Activated CD4-positive, alpha-beta T cell treated with anti-CD3 and anti-CD28 coated beads, Interleukin-2, amount 50 U/mL, for 4 hours (primary cell): ENCODE data around the gene APC.
"Not testable (repeated sequence)": the region's sequence is repeated elsewhere in the genome, so short reads cannot be mapped to it uniquely, and the experiment has no call there.

Experiments used
- DNase-seq, 2 experiments: peaks; one replicate each; pipeline ENCODE4 v3.0.0-alpha.2; 2020

Gene APC

GRCh38 chr5:112787896-112788295 is 50.2 kb downstream of the APC start:
- DNase-seq, result no peak

GRCh38 chr5:112793201-112793600 is 55.5 kb downstream of the APC start:
- no peak for DNase-seq

DNA sequence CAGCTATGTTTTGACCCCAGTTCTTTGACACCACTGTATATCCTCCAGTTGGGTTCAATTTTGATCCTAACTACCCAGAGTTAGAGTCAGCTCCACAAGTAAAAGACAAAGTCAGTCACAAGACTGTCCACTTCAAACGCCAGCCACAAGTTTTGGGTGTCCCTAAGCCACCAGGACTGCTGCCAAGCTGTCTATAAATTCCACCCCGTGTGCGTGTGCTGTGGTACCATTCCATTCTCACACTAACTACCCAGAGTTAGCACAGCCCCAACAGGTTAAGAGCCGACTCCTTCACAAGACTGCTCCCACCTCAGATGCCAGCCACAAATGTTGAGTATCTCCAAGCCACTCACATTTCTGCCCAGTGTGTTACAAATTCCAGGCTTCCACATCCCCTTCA is 56.7 kb downstream of the APC start:
- DNase-seq, result no peak

GRCh38 chr5:112795342-112795741 is 57.7 kb downstream of the APC start:
- DNase-seq, result no peak

DNA sequence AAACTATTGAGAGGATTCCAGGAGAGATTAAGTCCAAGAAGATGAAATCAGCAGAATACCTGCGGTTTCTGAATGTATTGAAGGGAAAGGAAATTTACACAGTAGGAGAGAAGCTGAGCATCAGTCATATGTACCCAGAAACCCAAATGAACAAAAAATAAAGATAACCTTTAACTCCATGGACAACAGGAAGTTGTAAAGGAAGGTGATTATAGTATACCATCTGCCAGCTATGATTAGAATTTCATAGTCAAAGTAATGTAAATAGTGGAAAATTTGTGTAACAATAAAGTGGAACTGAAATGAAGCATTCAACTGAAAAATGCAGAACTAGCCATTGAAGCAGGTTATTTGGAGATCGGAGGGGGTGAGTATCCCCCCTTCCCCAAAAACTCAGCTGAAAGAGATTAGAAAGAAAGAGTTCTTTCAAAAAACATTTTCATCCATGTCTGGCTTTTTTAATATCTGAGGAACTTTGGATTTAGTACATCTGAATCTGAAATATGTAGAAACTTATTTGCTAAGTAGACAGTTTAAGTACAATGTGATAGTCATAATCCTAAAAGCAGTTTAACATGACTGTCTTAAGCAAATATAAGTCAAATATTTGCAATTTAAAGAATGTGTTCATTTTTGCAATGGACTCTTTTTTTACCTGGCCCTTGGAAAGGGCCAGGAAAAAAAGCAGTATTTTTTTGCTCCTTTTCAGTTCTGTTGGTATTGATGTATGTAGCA is 58.4 kb downstream of the APC start:
- DNase-seq, result no peak

DNA sequence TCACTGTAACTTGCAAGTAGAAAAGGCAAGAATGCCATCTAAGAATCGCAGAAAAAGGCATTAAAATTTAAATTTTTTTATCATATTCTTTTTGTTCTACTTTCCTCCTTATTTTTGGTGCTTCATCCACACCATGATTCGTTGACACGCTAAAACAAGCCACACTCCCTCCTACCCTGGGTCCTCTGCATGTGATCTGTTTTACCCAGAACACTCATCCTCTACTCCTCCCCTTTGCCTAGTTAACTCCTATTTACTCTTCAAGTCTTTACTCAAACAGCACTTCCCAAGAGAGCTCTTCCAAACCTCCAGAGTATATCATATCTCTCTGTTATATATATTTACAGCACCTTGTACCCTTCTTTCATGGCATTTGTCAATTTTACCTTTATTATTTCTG is 62.0 kb downstream of the APC start:
- no peak for DNase-seq

GRCh38 chr5:112800891-112801290 is 63.2 kb downstream of the APC start:
- DNase-seq, result no peak

GRCh38 chr5:112811023-112811422 is 73.3 kb downstream of the APC start:
- DNase-seq, result no peak

DNA sequence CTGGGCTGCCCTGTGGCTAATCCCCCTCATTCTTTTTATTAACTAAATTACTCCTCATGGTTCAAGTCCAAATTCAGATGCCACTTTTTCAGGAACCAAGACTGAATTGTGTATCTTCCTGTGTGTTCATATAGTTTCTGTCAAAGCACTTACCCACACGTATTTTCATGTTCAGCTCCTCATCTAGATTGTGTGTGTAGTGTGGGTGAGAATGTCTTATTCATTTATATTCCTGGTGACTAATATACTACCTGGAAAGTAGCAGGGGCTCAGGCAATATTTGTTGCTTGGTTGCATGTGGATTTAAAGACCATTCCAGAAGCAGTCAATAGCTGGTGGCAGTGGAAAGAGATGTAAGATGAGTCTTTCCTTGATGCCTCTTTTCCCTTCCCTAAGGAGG is 74.9 kb downstream of the APC start:
- DNase-seq, result no peak

GRCh38 chr5:112820246-112820645 is 82.6 kb downstream of the APC start:
- DNase-seq, result no peak

DNA sequence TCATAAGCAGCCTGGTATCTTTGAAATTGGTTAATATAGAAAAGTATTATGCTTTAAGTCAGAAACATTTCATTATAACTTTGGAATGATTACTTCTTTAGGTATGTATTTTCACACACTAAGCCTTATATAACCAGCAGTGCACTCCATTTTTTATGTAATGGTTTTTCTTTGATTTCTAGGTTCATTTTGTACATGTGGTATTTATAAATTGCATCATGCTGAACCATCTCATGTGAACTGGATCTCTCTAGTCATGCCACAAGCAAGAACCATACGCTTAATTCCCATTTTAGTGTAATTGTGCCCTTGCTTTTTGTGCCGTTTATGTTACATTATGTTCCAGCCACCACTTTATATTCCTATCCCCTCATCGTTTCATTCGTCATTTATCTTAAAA is 84.8 kb downstream of the APC start:
- DNase-seq, result no peak

DNA sequence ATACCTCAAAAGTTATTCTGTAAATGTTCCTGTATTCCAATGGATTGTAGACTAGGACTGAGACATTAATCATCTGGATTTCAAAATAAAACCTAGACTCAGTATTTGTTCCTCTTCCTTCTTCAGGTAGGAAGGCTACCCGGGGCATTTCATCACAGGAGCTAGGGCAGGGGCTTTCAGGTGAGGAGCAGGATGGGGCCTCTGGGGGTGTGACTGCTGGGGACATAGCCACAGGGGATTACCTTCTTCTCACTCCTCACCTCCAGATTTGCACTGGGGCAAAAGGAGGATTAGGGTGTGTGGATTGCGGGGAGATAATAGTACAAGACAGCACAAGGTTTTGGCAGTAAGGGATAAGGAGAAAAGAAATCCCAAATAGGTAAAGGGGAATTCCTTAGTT is 85.5 kb downstream of the APC start:
- no peak for DNase-seq

DNA sequence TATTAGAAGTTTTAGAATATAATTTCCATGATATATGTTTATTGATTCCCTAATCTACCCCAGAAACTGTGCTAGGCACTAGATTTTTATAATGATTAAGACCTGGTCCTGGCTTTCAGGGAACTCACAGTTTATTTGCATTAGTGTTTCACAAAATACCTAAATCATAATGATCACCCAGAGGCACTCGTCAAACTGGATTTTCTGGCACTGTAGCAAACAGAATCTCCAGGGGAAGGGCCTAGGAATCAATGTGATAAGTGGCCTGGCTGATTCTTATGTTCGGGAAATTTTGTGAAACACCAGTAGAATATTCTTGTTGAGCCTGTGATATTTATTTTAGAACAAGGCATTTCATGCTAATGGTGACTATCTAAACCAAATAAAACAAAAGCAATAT is 86.0 kb downstream of the APC start:
- no peak for DNase-seq

DNA sequence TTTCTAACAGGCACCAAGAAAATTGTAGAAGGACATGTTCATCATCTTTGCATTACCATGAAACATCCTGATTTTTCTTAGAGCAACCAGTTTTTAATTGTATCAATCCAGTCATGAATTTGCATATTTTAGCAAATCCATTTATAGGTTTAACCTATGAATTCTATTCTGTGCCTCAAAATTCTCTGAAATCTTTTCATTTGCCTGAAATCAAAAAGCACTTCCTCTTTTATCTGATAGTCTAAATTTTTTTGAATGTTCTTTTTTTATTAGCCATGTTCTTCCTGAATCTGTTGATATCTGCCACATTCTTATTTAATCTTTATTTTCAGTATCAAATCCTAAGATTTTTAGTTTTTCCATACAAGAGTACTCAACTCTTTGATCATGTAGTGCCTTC is 86.5 kb downstream of the APC start:
- DNase-seq, result no peak

- no peak for DNase-seq
Measured at GRCh38 chr5:112830378-112830777, 92.7 kb downstream of the APC start.

GRCh38 chr5:112833971-112834370 is 96.3 kb downstream of the APC start:
- DNase-seq, result no peak

- no peak for DNase-seq
Measured at GRCh38 chr5:112844489-112844888, 106.8 kb downstream of the APC start.

DNA sequence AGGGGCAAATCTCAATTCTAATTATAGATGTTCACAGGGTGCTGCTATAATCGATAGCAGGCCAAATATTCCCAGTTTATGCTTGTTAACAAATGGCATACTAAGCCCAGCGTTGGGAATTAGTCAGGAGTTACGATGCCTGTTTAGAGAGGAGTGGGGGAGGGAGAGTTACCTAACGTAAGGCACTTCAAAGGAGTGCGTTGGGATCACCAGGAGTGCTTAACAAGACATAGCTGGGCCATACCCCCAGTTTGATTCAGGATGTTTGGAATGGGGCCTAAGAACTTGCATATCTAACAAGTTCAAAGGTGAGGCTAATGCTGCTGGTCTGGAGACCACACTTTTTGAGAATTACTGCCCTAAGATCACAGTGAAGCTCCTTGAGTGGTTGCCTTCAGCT is 108.9 kb downstream of the APC start:
- DNase-seq, result no peak

DNA sequence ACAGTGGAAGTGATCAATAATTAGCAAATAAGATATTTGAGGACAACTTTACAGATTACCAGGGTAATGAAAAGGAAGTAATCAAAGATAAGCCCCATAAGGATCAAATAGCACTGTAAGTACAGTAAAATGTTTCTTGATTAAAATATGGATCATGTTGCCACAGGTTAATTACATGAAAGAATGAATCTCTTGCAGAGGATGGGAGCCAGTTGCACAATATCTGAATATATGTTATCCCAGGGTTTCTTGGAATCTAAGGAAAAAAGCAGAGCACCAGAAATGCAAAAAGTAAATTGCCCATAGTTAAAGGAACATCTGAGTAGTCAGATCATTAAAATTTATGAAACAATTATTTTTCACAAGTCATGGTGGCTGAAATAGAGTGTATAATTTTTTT is 109.6 kb downstream of the APC start:
- DNase-seq, result no peak

GRCh38 chr5:112848116-112848811 is 110.6 kb downstream of the APC start:
- DNase-seq, result no peak

- no peak for DNase-seq
Measured at GRCh38 chr5:112849912-112850311, 112.2 kb downstream of the APC start.

DNA sequence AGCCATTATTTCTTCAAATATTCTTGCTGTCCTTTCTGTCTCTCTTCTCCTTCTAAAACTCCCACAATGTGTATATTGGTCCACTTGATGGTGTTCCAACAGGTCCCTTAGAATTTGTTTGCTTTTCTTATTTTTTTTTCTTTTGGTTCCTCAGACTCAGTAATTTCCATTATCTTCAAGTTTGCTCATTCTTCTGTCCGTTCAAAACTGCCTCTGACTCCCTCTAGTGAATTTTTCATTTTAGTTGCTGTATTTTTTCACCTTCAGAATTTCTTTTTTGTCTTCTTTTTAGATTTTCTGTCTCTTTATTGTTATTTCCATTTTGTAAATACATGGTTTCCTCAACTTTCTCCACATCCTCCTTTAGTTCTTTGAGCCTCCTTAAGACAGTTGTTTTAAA is 117.0 kb downstream of the APC start:
- DNase-seq, result no peak

GRCh38 chr5:112857866-112858265 is 120.2 kb downstream of the APC start:
- no peak for DNase-seq

- not testable (repeated sequence) for DNase-seq
Measured at GRCh38 chr5:112860571-112860928, 122.9 kb downstream of the APC start.
